Measurements from ENCODE around the gene CEP350. TPM values are rescaled to one million over a fixed set of nuclear protein-coding genes. Genes with fewer than 3 reads are reported as not detected.

Gene CEP350
- total and polyA plus RNA-seq, 2 of the 13 experiments (the other 11 are each of a cell fraction or from before 2014, with no cell fraction given): 7.6 to 35.9 TPM

- Histone ChIP-seq H3K79me2 (ENCODE audit: insufficient read depth, low read length) (no peaks in the 10 kb centered on the region), H3K4me2 (ENCODE audit: low read depth, low read length) (no peak overlapping the region), H3K9me3 (ENCODE audit: low read length) (no peaks in the 10 kb centered on the region), H3K27me3 (ENCODE audit: control insufficient read depth in 1 of 2, insufficient read depth in 2 of 2, low read length in 2 of 2) (no peaks in the 10 kb centered on the region), H2AFZ (ENCODE audit: low read length) (no peak overlapping the region), H3K36me3 (replicated peaks in 1 of 2; ENCODE audit: control insufficient read depth in 1 of 2, insufficient read depth in 2 of 2, low read length in 2 of 2) (peaks cover 10 to 17% of the 10 kb centered on the region in 2 experiments), H4K20me1 (ENCODE audit: insufficient read depth, low read length) (no peaks in the 10 kb centered on the region), H3K27ac (ENCODE audit: extremely low read length, insufficient read depth, low read length) (no peak overlapping the region), H3K4me1 (ENCODE audit: insufficient read depth, low read length) (peaks cover 13% of the 10 kb centered on the region), H3K4me3 (replicated peaks in 1 of 3; ENCODE audit: insufficient read depth in 1 of 3, low read depth in 2 of 3, low read length in 3 of 3) (no peak overlapping the region), H3K9ac (ENCODE audit: insufficient read depth, low read depth, low read length) (no peak overlapping the region)
- FAIRE-seq: no peak
- no TSS peak for BruUV-seq (replicated peaks)
- no peak for TF ChIP-seq KDM6A (CRISPR knock-in tag; IDR thresholded peaks at IDR 0.05; ENCODE audit: low read depth)
- intact Hi-C loops (cut with micrococcal nuclease; ENCODE audit: unreplicated experiment): no loop called here
- ATAC-seq: no peak
- no peak for DNase-seq (ENCODE audit: low spot score)
- ChIA-PET CTCF (ENCODE audit: low intra/inter-chr PET ratio, low total read pairs) (no interaction called here), POLR2A (no interaction called here)
- in situ Hi-C loops (cut with HindIII; ENCODE audit: extremely low pct_ligation_motif_present, low pct_unique_long_range_greater_than_20kb): no loop called here
- 98% methylated on average over 2 of the region's 2 CpGs for WGBS (ENCODE audit: low lambda C conversion rate)
These were observed 157.5 kb downstream of the CEP350 start for GRCh38 chr1:180112091-180112490.

GRCh38 chr1:180112984-180113647, 158.5 kb downstream of the CEP350 start:
- in situ Hi-C loops (cut with HindIII; ENCODE audit: extremely low pct_ligation_motif_present, low pct_unique_long_range_greater_than_20kb) (no loop called here), intact Hi-C loops (cut with micrococcal nuclease; ENCODE audit: unreplicated experiment) (no loop called here)
- H3K4me2 ChIP-seq (ENCODE audit: low read depth, low read length): no peak overlapping the region
- no peaks in the 10 kb centered on the region for H3K27me3 ChIP-seq (ENCODE audit: control insufficient read depth in 1 of 2, insufficient read depth in 2 of 2, low read length in 2 of 2)
- DNase-seq (ENCODE audit: low spot score): no peak
- no peak overlapping the region for H2AFZ ChIP-seq (ENCODE audit: low read length)
- ChIA-PET CTCF (ENCODE audit: low intra/inter-chr PET ratio, low total read pairs) (no interaction called here), POLR2A (no interaction called here)
- no peak for FAIRE-seq
- WGBS (ENCODE audit: low lambda C conversion rate): 99% methylated on average over 2 of the region's 2 CpGs
- H3K4me1 ChIP-seq (ENCODE audit: insufficient read depth, low read length): peaks cover 23% of the 10 kb centered on the region
- no peak overlapping the region for H3K27ac ChIP-seq (ENCODE audit: extremely low read length, insufficient read depth, low read length)
- no peak overlapping the region for H3K9ac ChIP-seq (ENCODE audit: insufficient read depth, low read depth, low read length)
- no peak for ATAC-seq
- no peak for TF ChIP-seq NFIB (CRISPR knock-in tag; IDR thresholded peaks at IDR 0.05; ENCODE audit: borderline replicate concordance)
- TF ChIP-seq AKAP8 (CRISPR knock-in tag; IDR thresholded peaks at IDR 0.05): no peak
- TF ChIP-seq REST (IDR thresholded peaks at IDR 0.05; ENCODE audit: borderline replicate concordance in 1 of 2, low read depth in 1 of 2, low read length in 2 of 2): no peak
- TF ChIP-seq KDM1A (CRISPR knock-in tag; IDR thresholded peaks at IDR 0.05): no peak
- no peak for TF ChIP-seq ETS1 (CRISPR knock-in tag; IDR thresholded peaks at IDR 0.05)
- no peak for TF ChIP-seq PAXIP1 (CRISPR knock-in tag; conservative IDR thresholded peaks at IDR 0.05)
- no peaks in the 10 kb centered on the region for H4K20me1 ChIP-seq (ENCODE audit: insufficient read depth, low read length)
- BruUV-seq (replicated peaks): TSS peak; percentile 33
- no peak overlapping the region for H3K4me3 ChIP-seq (replicated peaks in 1 of 3; ENCODE audit: insufficient read depth in 1 of 3, low read depth in 2 of 3, low read length in 3 of 3)
- no peaks in the 10 kb centered on the region for H3K79me2 ChIP-seq (ENCODE audit: insufficient read depth, low read length)
- no peaks in the 10 kb centered on the region for H3K9me3 ChIP-seq (ENCODE audit: low read length)
- peaks cover 10 to 17% of the 10 kb centered on the region in 2 experiments for H3K36me3 ChIP-seq (replicated peaks in 1 of 2; ENCODE audit: control insufficient read depth in 1 of 2, insufficient read depth in 2 of 2, low read length in 2 of 2)
